HEK293 (cell line): ENCODE measurements around the gene KRTAP10-5.
"Not testable (repeated sequence)": the region's sequence is repeated elsewhere in the genome, so short reads cannot be mapped to it uniquely, and the experiment has no call there.

Source experiments
- CTCF ChIA-PET: fragments of 350-600 bp; formaldehyde crosslinking; extraction: SDS; loops from one replicate; lab custom pipeline; 2021; ENCODE audit warnings: antibody characterized with exemption; lab: Yijun Ruan, JAX
- POLR2A ChIA-PET: fragments of 300-600 bp; formaldehyde crosslinking; extraction: SDS; loops from one replicate; lab custom pipeline; 2020; ENCODE audit warnings: antibody characterized with exemption, inconsistent platforms; lab: Yijun Ruan, JAX
- H3K27ac ChIP-seq: fragments of 200-500 bp; sonication (Bioruptor generic); 2 replicates; pipeline ENCODE4 v1.5.1; 2014; ENCODE audit warnings: low read depth, low read length, control low read depth, inconsistent platforms; ENCODE audit errors: extremely low read depth
- H3K36me3 ChIP-seq, 2 experiments: fragments of 200-500 bp in 1 of 2; sonication (Bioruptor generic) in 1 of 2; 1 replicate in 1 of 2; 2 replicates in 1 of 2; pipeline ENCODE4 v1.5.1; 2014 to 2017; ENCODE audit warnings: inconsistent platforms in 2 of 2, low read length in 2 of 2; ENCODE audit not compliant: control insufficient read depth in 2 of 2, insufficient read depth in 1 of 2
- H3K4me1 ChIP-seq: fragments of 200-500 bp; sonication (Bioruptor generic); 2 replicates; pipeline ENCODE4 v1.5.1; 2014; ENCODE audit warnings: mild to moderate bottlenecking, low read length, inconsistent platforms; ENCODE audit not compliant: control insufficient read depth, insufficient read depth
- H3K4me3 ChIP-seq: 2 replicates; pipeline ENCODE4 v1.5.1; 2011; ENCODE audit warnings: low read depth, mild to moderate bottlenecking, control low read depth, low read length, moderate library complexity
- H3K9me3 ChIP-seq: fragments of 200-500 bp; sonication (Bioruptor generic); 2 replicates; pipeline ENCODE4 v1.5.1; 2014; ENCODE audit warnings: low read depth, low read length, inconsistent platforms; ENCODE audit not compliant: control insufficient read depth, insufficient read depth
- PRDM10 ChIP-seq: fragments of 450-650 bp; formaldehyde crosslinking; IDR thresholded peaks from 2 replicates; pipeline ENCODE4 v1.5.1; 2016; ENCODE audit warnings: missing biosample characterization, missing genetic modification characterization
- SETDB1 ChIP-seq: IDR thresholded peaks from one replicate; pipeline ENCODE4 v1.6.1; 2017; ENCODE audit warnings: mild to moderate bottlenecking, low read length, moderate library complexity, mixed read lengths; ENCODE audit not compliant: insufficient read length
- ZFHX2 ChIP-seq: fragments of 450-650 bp; formaldehyde crosslinking; conservative IDR thresholded peaks from 2 replicates; pipeline ENCODE4 v1.5.1; 2016; ENCODE audit warnings: missing biosample characterization, missing genetic modification characterization
- ZFP37 ChIP-seq: fragments of 450-650 bp; formaldehyde crosslinking; IDR thresholded peaks from 2 replicates; pipeline ENCODE4 v1.5.1; 2016; ENCODE audit warnings: missing biosample characterization, missing genetic modification characterization
- ZNF19 ChIP-seq: fragments of 450-650 bp; formaldehyde crosslinking; IDR thresholded peaks from 2 replicates; pipeline ENCODE4; 2016; ENCODE audit warnings: missing biosample characterization, missing genetic modification characterization, low read depth
- ZNF658 ChIP-seq: fragments of 450-650 bp; formaldehyde crosslinking; IDR thresholded peaks from 2 replicates; pipeline ENCODE4; 2016; ENCODE audit warnings: missing biosample characterization, missing genetic modification characterization
- ZNF670 ChIP-seq: fragments of 450-650 bp; formaldehyde crosslinking; IDR thresholded peaks from 2 replicates; pipeline ENCODE4 v1.5.1; 2016; ENCODE audit warnings: missing biosample characterization, missing genetic modification characterization, low read depth

The KRTAP10-5 gene

GRCh38 chr21:44593598-44594405 is 13.4 kb upstream of the KRTAP10-5 start:
- H3K36me3 ChIP-seq = no peaks in the 10 kb centered on the region
- H3K4me1 ChIP-seq = no peaks in the 10 kb centered on the region
- CTCF ChIA-PET = no interaction called here
- H3K4me3 ChIP-seq = no peak overlapping the region
- POLR2A ChIA-PET = no interaction called here
- 0 out of 2 replicates have a peak, but pooled peaks have one; percentile 17 for TF ChIP-seq PRDM10
- TF ChIP-seq ZFP37 = no peak
- TF ChIP-seq SETDB1 = peak; percentile 20
- peak; percentile 74; the same call in 1 of the 2 replicates for TF ChIP-seq ZNF670
- no peak for TF ChIP-seq ZNF658 (tag by site-specific recombination)
- no peaks in the 10 kb centered on the region for H3K9me3 ChIP-seq
- H3K27ac ChIP-seq = no peak overlapping the region

DNA sequence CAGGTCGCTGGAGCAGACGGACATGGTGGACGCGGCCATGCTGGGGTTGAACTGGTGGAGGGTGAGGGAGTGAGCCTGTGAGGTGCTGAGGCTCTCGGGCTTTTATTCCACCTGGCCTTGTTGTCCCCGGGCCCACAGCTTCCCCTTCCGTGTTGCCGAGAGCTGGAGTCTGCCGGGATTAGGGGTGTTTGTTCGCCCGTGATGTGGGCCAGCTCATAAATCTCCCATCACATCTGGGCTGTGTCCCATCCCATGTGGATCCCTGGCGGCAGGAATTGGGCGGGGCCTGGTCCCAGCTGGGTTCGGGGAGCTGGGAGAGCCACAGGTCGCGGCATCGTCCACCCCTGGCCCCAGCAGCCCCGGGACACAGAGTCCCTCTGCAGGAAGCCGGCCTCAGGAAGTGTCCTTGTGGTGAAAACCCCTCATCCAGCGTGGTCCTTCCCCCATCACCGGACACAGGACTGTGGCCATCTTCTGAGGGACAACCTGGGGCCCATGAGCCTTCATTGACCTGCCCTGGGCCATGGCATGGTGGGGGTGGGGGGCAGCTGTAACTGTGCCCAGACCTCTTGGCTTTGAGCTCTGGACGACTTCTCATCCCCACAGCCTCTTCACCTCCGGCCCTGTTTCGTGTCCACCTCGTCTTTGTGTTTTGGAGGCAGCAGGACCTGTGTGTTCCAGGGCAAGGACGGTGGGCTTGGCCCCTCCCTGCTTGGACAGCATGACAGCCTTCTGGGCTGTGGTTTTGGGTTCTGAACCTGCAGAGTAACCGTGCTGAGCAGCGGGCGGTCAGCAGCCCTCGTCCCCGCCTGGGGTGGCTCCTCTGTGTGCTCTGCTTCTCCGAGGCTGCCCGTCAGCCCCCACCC is 12.3 kb upstream of the KRTAP10-5 start, which contains the start of gene KRTAP10-6:
KRTAP10-6 (minus strand) TSS at position 60 of the 866 bp plus-strand sequence; CDS start at position 39, 21 bp downstream.
- ChIA-PET CTCF (no interaction called here), POLR2A (no interaction called here)
- TF ChIP-seq ZFHX2 (tag by site-specific recombination) = no peak
- no peak for TF ChIP-seq ZNF19 (tag by site-specific recombination)
- Histone ChIP-seq H3K4me1 (no peaks in the 10 kb centered on the region), H3K27ac (no peak within 1 kb of the TSS), H3K36me3 (no peaks in the 10 kb centered on the region), H3K4me3 (no peak within 1 kb of the TSS), H3K9me3 (no peaks in the 10 kb centered on the region)

DNA sequence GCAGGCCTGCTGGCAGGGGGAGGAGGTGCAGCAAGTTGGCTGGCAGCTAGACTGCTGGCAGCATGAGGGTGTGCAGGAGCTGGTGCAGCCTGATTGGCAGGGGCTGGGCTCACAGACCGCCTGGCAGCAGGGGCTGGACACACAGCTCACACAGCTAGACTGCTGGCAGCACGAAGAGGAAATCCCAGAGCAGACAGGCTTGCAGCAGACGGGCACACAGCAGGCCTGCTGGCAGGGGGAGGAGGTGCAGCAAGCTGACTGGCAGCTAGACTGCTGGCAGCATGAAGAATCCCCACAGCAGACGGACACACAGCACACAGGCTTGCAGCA is 11.4 kb upstream of the KRTAP10-5 start:
- H3K9me3 ChIP-seq, H3K36me3 ChIP-seq, H3K4me1 ChIP-seq, POLR2A ChIA-PET, H3K27ac ChIP-seq, H3K4me3 ChIP-seq: not testable (repeated sequence)
- CTCF ChIA-PET = interaction anchor here (0.6 kb wide), 2 partner anchors 13 to 82 kb away, joined by 3 read pairs; no protein-coding TSS in a partner anchor

- H3K27ac ChIP-seq, POLR2A ChIA-PET, H3K4me3 ChIP-seq, H3K36me3 ChIP-seq, H3K9me3 ChIP-seq, H3K4me1 ChIP-seq: not testable (repeated sequence)
- CTCF ChIA-PET = interaction anchor here (0.6 kb wide), 2 partner anchors 14 to 81 kb away, joined by 3 read pairs; no protein-coding TSS in a partner anchor
Measured at GRCh38 chr21:44590897-44591800, 10.7 kb upstream of the KRTAP10-5 start.
